Measurements from ENCODE around the gene NCAPG.

Gene NCAPG

GRCh38 chr4:17884063-17884462 is 73.3 kb downstream of the NCAPG start:
- DNase-seq = no peak

- DNase-seq = no peak
Measured at GRCh38 chr4:17884511-17884910, 73.7 kb downstream of the NCAPG start.

- no peak for DNase-seq
Measured at GRCh38 chr4:17889692-17890091, 78.9 kb downstream of the NCAPG start.

- DNase-seq = no peak
Measured at GRCh38 chr4:17894421-17894820, 83.6 kb downstream of the NCAPG start.

All from right forelimb (tissue), 1 donor.